H1 (cell line): ENCODE measurements around the gene PPP3R2. TPM values are rescaled to one million over a fixed set of nuclear protein-coding genes. Genes with fewer than 3 reads are reported as not detected.

Experiments used
- CTCF ChIA-PET: fragments of 300-600 bp; sonication (Branson Sonifier 250); formaldehyde crosslinking; loops from one replicate; lab custom pipeline; 2021; ENCODE audit not compliant: partially characterized antibody; lab: Charles Lee
- POLR2A ChIA-PET: fragments of 300-600 bp; sonication (Branson Sonifier 250); formaldehyde crosslinking; loops from one replicate; lab custom pipeline; 2021; ENCODE audit warnings: inconsistent platforms; ENCODE audit not compliant: partially characterized antibody; lab: Charles Lee
- DNase-seq, 2 experiments: peaks; one replicate each; pipeline versions ENCODE4 v3.0.0 to v3.0.0-alpha.2; 2010 to 2022; ENCODE audit warnings: low spot score in 2 of 2, low read depth in 1 of 2, mixed read lengths in 1 of 2
- FAIRE-seq: peaks from 2 replicates; lab custom pipeline; 2011; peaks lifted over from hg19 to GRCh38; lab: Jason Lieb, UNC
- H2AFZ ChIP-seq: 2 replicates; pipeline ENCODE4 v1.8.1; 2012; ENCODE audit warnings: low read length, inconsistent platforms
- H2AK5ac ChIP-seq: 2 replicates; pipeline ENCODE4 v1.6.1; 2013; ENCODE audit warnings: low read depth, low read length
- H2BK120ac ChIP-seq: replicated peaks from 2 replicates; pipeline ENCODE3; 2013; ENCODE audit warnings: low read depth, low read length, inconsistent platforms
- H2BK12ac ChIP-seq: 2 replicates; pipeline ENCODE4 v1.6.1; 2013; ENCODE audit warnings: low read depth, low read length
- H2BK15ac ChIP-seq: 2 replicates; pipeline ENCODE4 v1.6.1; 2013; ENCODE audit warnings: low read length
- H2BK20ac ChIP-seq: 2 replicates; pipeline ENCODE4 v1.6.1; 2013; ENCODE audit warnings: low read length
- H2BK5ac ChIP-seq: 2 replicates; pipeline ENCODE4 v1.6.1; 2013; ENCODE audit warnings: low read depth, low read length
- H3K14ac ChIP-seq: 2 replicates; pipeline ENCODE4 v1.6.1; 2013; ENCODE audit warnings: inconsistent platforms; ENCODE audit not compliant: insufficient read length
- H3K18ac ChIP-seq: 2 replicates; pipeline ENCODE4 v1.6.1; 2013; ENCODE audit warnings: low read length; ENCODE audit errors: extremely low read depth
- H3K23ac ChIP-seq: 2 replicates; pipeline ENCODE4 v1.6.1; 2013; ENCODE audit warnings: inconsistent platforms; ENCODE audit not compliant: insufficient read length
- H3K23me2 ChIP-seq: 2 replicates; pipeline ENCODE4 v1.6.1; 2013; ENCODE audit warnings: low read depth, low read length
- H3K27ac ChIP-seq: 2 replicates; pipeline ENCODE4 v1.6.1; 2011; ENCODE audit warnings: low read depth, low read length, inconsistent platforms
- H3K27me3 ChIP-seq, 4 experiments: replicated peaks in 1 of 4; 1 replicate in 1 of 4; 2 replicates in 3 of 4; pipeline versions ENCODE4 v1.6.1 to v1.8.1; 2011 to 2013; ENCODE audit warnings: low read length in 3 of 4, mild to moderate bottlenecking in 3 of 4, inconsistent platforms in 2 of 4, mixed read lengths in 2 of 4, moderate library complexity in 1 of 4; ENCODE audit not compliant: control insufficient read depth in 3 of 4, insufficient read depth in 3 of 4; ENCODE audit errors: extremely low read depth in 1 of 4
- H3K36me3 ChIP-seq, 4 experiments: 2 replicates each; pipeline versions ENCODE4 v1.6.1 to v1.8.1; 2011 to 2013; ENCODE audit warnings: mild to moderate bottlenecking in 4 of 4, low read length in 3 of 4, moderate library complexity in 2 of 4, control low read depth in 1 of 4, inconsistent platforms in 1 of 4; ENCODE audit not compliant: insufficient read depth in 4 of 4, control insufficient read depth in 2 of 4
- H3K4ac ChIP-seq: replicated peaks from 2 replicates; pipeline ENCODE3; 2013; ENCODE audit warnings: low read length, low read depth, mixed read lengths, inconsistent platforms; ENCODE audit not compliant: insufficient read length
- H3K4me1 ChIP-seq, 4 experiments: replicated peaks in 1 of 4; 1 replicate in 1 of 4; 2 replicates in 3 of 4; pipeline versions ENCODE4 v1.6.1 to v1.8.1; 2011 to 2013; ENCODE audit warnings: low read length in 3 of 4, inconsistent platforms in 2 of 4, mixed read lengths in 1 of 4; ENCODE audit not compliant: insufficient read depth in 4 of 4, control insufficient read depth in 3 of 4
- H3K4me2 ChIP-seq, 2 experiments: 2 replicates each; pipeline versions ENCODE4 v1.6.1 to v1.8.1; 2011 to 2013; ENCODE audit warnings: low read depth in 2 of 2, low read length in 2 of 2, control low read depth in 1 of 2, inconsistent platforms in 1 of 2, mild to moderate bottlenecking in 1 of 2; ENCODE audit not compliant: insufficient read depth in 1 of 2
- H3K4me3 ChIP-seq, 4 experiments: fragments of 200-600, 300-600 bp in 1 of 4; sonication (generic), shearing (Covaris generic), sonication (Bioruptor Twin) in 1 of 4; 2 replicates each; pipeline versions ENCODE4 v1.5.1 to v1.8.1; 2011 to 2016; ENCODE audit warnings: low read length in 4 of 4, low read depth in 3 of 4, control low read depth in 2 of 4, inconsistent platforms in 2 of 4, mild to moderate bottlenecking in 2 of 4, mixed read lengths in 1 of 4, moderate library complexity in 1 of 4; ENCODE audit not compliant: insufficient read depth in 2 of 4; ENCODE audit errors: extremely low read depth in 1 of 4
- H3K56ac ChIP-seq: replicated peaks from 2 replicates; pipeline ENCODE3; 2013; ENCODE audit warnings: low read depth, mild to moderate bottlenecking, mixed read lengths, low read length, inconsistent platforms; ENCODE audit not compliant: insufficient read length
- H3K79me1 ChIP-seq: 2 replicates; pipeline ENCODE4 v1.6.1; 2013; ENCODE audit warnings: low read depth, low read length, control low read depth
- H3K79me2 ChIP-seq, 2 experiments: 2 replicates each; pipeline versions ENCODE4 v1.6.1 to v1.8.1; 2012 to 2013; ENCODE audit warnings: low read length in 2 of 2, mild to moderate bottlenecking in 2 of 2, inconsistent platforms in 1 of 2; ENCODE audit not compliant: insufficient read depth in 2 of 2, control insufficient read depth in 1 of 2
- H3K9ac ChIP-seq, 4 experiments: replicated peaks in 1 of 4; 1 replicate in 1 of 4; 2 replicates in 3 of 4; pipeline versions ENCODE4 v1.6.1 to v1.8.1; 2011 to 2013; ENCODE audit warnings: low read depth in 3 of 4, low read length in 3 of 4, control low read depth in 2 of 4, mild to moderate bottlenecking in 2 of 4, moderate library complexity in 2 of 4, inconsistent platforms in 1 of 4; ENCODE audit errors: extremely low read depth in 1 of 4
- H3K9me3 ChIP-seq, 2 experiments: 2 replicates each; pipeline versions ENCODE4 v1.6.1 to v1.8.1; 2012 to 2013; ENCODE audit warnings: mild to moderate bottlenecking in 2 of 2, moderate library complexity in 2 of 2, control low read depth in 1 of 2, inconsistent platforms in 1 of 2, low read depth in 1 of 2, low read length in 1 of 2, mixed read lengths in 1 of 2; ENCODE audit not compliant: insufficient read depth in 2 of 2
- H4K20me1 ChIP-seq, 2 experiments: replicated peaks in 1 of 2; 2 replicates each; pipeline versions ENCODE3 to v1.8.1; 2011 to 2013; ENCODE audit warnings: inconsistent platforms in 2 of 2, low read length in 2 of 2, mild to moderate bottlenecking in 1 of 2; ENCODE audit not compliant: insufficient read depth in 2 of 2, control insufficient read depth in 1 of 2
- H4K5ac ChIP-seq: 2 replicates; pipeline ENCODE4 v1.6.1; 2013; ENCODE audit warnings: low read length, low read depth, mixed read lengths, inconsistent platforms; ENCODE audit not compliant: insufficient read length
- H4K8ac ChIP-seq: 2 replicates; pipeline ENCODE4 v1.8.0; 2013; ENCODE audit warnings: mild to moderate bottlenecking, moderate library complexity, low read length, inconsistent platforms; ENCODE audit not compliant: insufficient read depth; ENCODE audit errors: extremely low read depth
- H4K91ac ChIP-seq: replicated peaks from 2 replicates; pipeline ENCODE3; 2013; ENCODE audit warnings: low read length, mixed read lengths, inconsistent platforms; ENCODE audit not compliant: insufficient read length
- CTBP2 ChIP-seq: IDR thresholded peaks from 2 replicates; pipeline ENCODE4 v1.7.0; 2011; ENCODE audit warnings: borderline replicate concordance, mild to moderate bottlenecking, moderate library complexity, mixed read lengths, low read length; ENCODE audit not compliant: insufficient read depth, insufficient read length
- HDAC6 ChIP-seq: IDR thresholded peaks from one replicate; pipeline ENCODE4 v1.7.1; 2012; ENCODE audit warnings: low read depth, mild to moderate bottlenecking, inconsistent platforms, low read length, moderate library complexity
- JUND ChIP-seq: IDR thresholded peaks from 2 replicates; pipeline ENCODE4 v1.6.1; 2011; ENCODE audit warnings: mild to moderate bottlenecking, improper control_type of control experiment, low read length
- MAFK ChIP-seq: IDR thresholded peaks from 2 replicates; pipeline ENCODE4 v1.6.1; 2012; ENCODE audit warnings: low read depth, mild to moderate bottlenecking, improper control_type of control experiment, low read length
- NRF1 ChIP-seq: IDR thresholded peaks from 2 replicates; pipeline ENCODE4 v1.6.1; 2011; ENCODE audit warnings: mild to moderate bottlenecking, low read depth, low read length, improper control_type of control experiment
- RNF2 ChIP-seq: fragments of 200-900, 300-1000 bp; sonication (generic); IDR thresholded peaks from 2 replicates; pipeline ENCODE4 v1.7.1; 2016; ENCODE audit warnings: borderline replicate concordance, low read depth, mild to moderate bottlenecking, antibody characterized with exemption, low read length; ENCODE audit not compliant: poor library complexity, severe bottlenecking; ENCODE audit errors: missing control alignments
- SIN3A ChIP-seq, 2 experiments: IDR thresholded peaks in 1 of 2; conservative IDR thresholded peaks in 1 of 2; 2 replicates each; pipeline ENCODE4 v1.6.1; 2011 to 2012; ENCODE audit warnings: low read length in 2 of 2, improper control_type of control experiment in 1 of 2, low read depth in 1 of 2, mild to moderate bottlenecking in 1 of 2
- SUZ12 ChIP-seq: fragments of 200-600 bp; sonication (generic); IDR thresholded peaks from 2 replicates; pipeline ENCODE4 v1.6.1; 2012; ENCODE audit warnings: mild to moderate bottlenecking, inconsistent platforms, low read length, moderate library complexity, mixed read lengths
- TAF7 ChIP-seq: optimal IDR thresholded peaks from 2 replicates; pipeline ENCODE3; 2011; ENCODE audit warnings: low read depth, mild to moderate bottlenecking, inconsistent platforms, low read length, moderate library complexity, borderline replicate concordance
- WGBS, 2 experiments: shearing (Covaris generic) in 1 of 2; methylation state at CpG; one replicate each; pipeline versions ENCODE4 v1.1.6 to v1.1.7; 2013 to 2015; ENCODE audit warnings: low lambda C conversion rate in 2 of 2, mixed read lengths in 2 of 2, inconsistent platforms in 1 of 2, low coverage in 1 of 2, missing lambda C conversion rate in 1 of 2; ENCODE audit not compliant: insufficient replicate concordance in 2 of 2, insufficient coverage in 1 of 2, insufficient read length in 1 of 2; ENCODE audit errors: extremely low coverage in 1 of 2, missing lambda C conversion rate in 1 of 2; 5-methylcytosine and 5-hydroxymethylcytosine counted together
- polyA plus RNA-seq, 7 experiments: library from polyadenylated mRNA; depleted of rRNA in 3 of 7; stranded (reverse) in 5 of 7; unstranded in 2 of 7; fragments of >200 nt in 5 of 7; fragments of 200-250 nt in 2 of 7; gene quantifications; 1 replicate in 5 of 7; 2 replicates in 1 of 7; 4 replicates in 1 of 7; pipeline versions ENCODE4 v1.2.1 to v1.2.3, GENCODE V29; 2011 to 2013; ENCODE audit warnings: missing spikeins in 2 of 7, mixed read lengths in 2 of 7
- total RNA-seq: library from RNA; stranded (reverse); fragmentation: NEBNext Ultra II Directional; extraction: Animal tissue kit (Norgen Biotek cat#: 25700); gene quantifications from 2 replicates; pipeline ENCODE4 v1.2.1, GENCODE V29; 2021
- TF ChIP-seq, protein P1 (sequence below): IDR thresholded peaks from 2 replicates; pipeline ENCODE4 v1.6.1; 2011; ENCODE audit warnings: low read depth, mild to moderate bottlenecking, low read length; ENCODE audit not compliant: insufficient read depth

The PPP3R2 gene
- total and polyA plus RNA-seq, 2 of the 8 experiments (the other 6 are each of a cell fraction or from before 2014, with no cell fraction given), result not detected

DNA sequence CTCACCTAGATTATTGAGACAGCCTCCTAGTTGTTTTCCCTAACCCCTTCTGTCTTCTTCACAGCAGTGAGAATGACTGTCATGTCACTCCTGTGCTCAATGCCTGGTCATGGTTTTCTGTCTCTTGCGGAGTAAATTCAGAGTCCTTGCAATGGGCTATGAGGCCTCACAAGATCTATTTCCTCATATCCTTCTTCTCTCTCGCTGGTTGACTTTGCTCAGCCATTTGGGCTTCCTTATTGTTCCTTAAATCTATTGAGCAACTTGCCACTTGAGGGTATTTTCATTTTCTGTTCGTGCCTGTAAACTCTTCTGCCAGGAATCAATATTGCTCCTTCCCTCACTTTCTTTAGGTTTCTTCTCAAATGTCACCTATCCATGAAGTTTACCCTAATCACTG, 9.0 kb downstream of the PPP3R2 start:
- Histone ChIP-seq H3K56ac (no peak overlapping the region), H3K9ac (no peak overlapping the region), H3K9me3 (no peaks in the 10 kb centered on the region), H3K27me3 (no peaks in the 10 kb centered on the region), H2AFZ (no peak overlapping the region), H2BK120ac (no peak overlapping the region), H3K23me2 (no peaks in the 10 kb centered on the region; the same call in 1 of the 2 replicates), H3K14ac (no peak overlapping the region), H4K5ac (no peak overlapping the region), H2AK5ac (no peak overlapping the region), H2BK5ac (no peak overlapping the region), H3K27ac (no peak overlapping the region), H2BK20ac (no peak overlapping the region), H2BK12ac (no peak overlapping the region), H2BK15ac (no peak overlapping the region), H3K4me2 (no peak overlapping the region), H4K91ac (no peak overlapping the region), H3K79me2 (no peaks in the 10 kb centered on the region), H3K4me3 (no peak overlapping the region), H3K79me1 (no peaks in the 10 kb centered on the region), H3K23ac (no peak overlapping the region), H3K18ac (no peak overlapping the region), H4K20me1 (no peaks in the 10 kb centered on the region), H4K8ac (no peak overlapping the region), H3K36me3 (no peaks in the 10 kb centered on the region), H3K4me1 (peaks cover 1 to 9% (median 6%) of the 10 kb centered on the region in 4 experiments; a peak in 6 of 7 replicates), H3K4ac (no peak overlapping the region)
- DNase-seq, result no peak
- POLR2A ChIA-PET, result no interaction called here
- no peak for FAIRE-seq
- CTCF ChIA-PET, result no interaction called here
- 83% methylated on average over 3 of the region's 3 CpGs; no CpG with 5 or more reads in 1 of the 2 experiments for WGBS, 2 experiments
- TF ChIP-seq TAF7 (no peak), RNF2 (no peak), CTBP2 (no peak), HDAC6 (no peak), NRF1 (no peak), MAFK (no peak), SIN3A (conservative IDR thresholded peaks at IDR 0.05 in 1 of 2, IDR thresholded peaks at IDR 0.05 in 1 of 2; ENCODE audit: low read depth in 1 of 2, low read length in 2 of 2) (no peak), SUZ12 (no peak), JUND (no peak)
- TF ChIP-seq, protein P1, sequence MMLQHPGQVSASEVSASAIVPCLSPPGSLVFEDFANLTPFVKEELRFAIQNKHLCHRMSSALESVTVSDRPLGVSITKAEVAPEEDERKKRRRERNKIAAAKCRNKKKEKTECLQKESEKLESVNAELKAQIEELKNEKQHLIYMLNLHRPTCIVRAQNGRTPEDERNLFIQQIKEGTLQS, result no peak
